Measurements from ENCODE around the gene MBOAT7. TPM values are rescaled to one million over a fixed set of nuclear protein-coding genes. Genes with fewer than 3 reads are reported as not detected.
"Not testable (repeated sequence)": the region's sequence is repeated elsewhere in the genome, so short reads cannot be mapped to it uniquely, and the experiment has no call there.

MBOAT7 gene
- total RNA-seq, 1 donor from 2014 or later, result 12.2 TPM

- Histone ChIP-seq H3K27me3 (ENCODE audit: low read depth) (peaks cover 29% of the 10 kb centered on the region), H3K4me3 (no peak overlapping the region), H3K36me3 (peaks cover 1% of the 10 kb centered on the region), H3K4me1 (no peaks in the 10 kb centered on the region), H3K27ac (replicated peaks) (peak overlapping the region; percentile 65), H3K9me3 (replicated peaks) (no peaks in the 10 kb centered on the region)
- intact Hi-C loops (cut with micrococcal nuclease), result loop anchor here (10.0 kb wide), 1 partner anchor 61 kb away; no protein-coding TSS in a partner anchor
- TF ChIP-seq, protein P1, sequence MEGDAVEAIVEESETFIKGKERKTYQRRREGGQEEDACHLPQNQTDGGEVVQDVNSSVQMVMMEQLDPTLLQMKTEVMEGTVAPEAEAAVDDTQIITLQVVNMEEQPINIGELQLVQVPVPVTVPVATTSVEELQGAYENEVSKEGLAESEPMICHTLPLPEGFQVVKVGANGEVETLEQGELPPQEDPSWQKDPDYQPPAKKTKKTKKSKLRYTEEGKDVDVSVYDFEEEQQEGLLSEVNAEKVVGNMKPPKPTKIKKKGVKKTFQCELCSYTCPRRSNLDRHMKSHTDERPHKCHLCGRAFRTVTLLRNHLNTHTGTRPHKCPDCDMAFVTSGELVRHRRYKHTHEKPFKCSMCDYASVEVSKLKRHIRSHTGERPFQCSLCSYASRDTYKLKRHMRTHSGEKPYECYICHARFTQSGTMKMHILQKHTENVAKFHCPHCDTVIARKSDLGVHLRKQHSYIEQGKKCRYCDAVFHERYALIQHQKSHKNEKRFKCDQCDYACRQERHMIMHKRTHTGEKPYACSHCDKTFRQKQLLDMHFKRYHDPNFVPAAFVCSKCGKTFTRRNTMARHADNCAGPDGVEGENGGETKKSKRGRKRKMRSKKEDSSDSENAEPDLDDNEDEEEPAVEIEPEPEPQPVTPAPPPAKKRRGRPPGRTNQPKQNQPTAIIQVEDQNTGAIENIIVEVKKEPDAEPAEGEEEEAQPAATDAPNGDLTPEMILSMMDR (IDR thresholded peaks at IDR 0.05; ENCODE audit: borderline replicate concordance), result no peak
- no peak for DNase-seq
Measured at GRCh38 chr19:54173951-54174834, 15.2 kb downstream of the MBOAT7 start.

GRCh38 chr19:54173359-54173699 is 16.1 kb downstream of the MBOAT7 start:
- TF ChIP-seq, protein P1 (IDR thresholded peaks at IDR 0.05; ENCODE audit: borderline replicate concordance), result no peak
- intact Hi-C loops (cut with micrococcal nuclease), result loop anchor here (10.0 kb wide), 1 partner anchor 61 kb away; no protein-coding TSS in a partner anchor
- Histone ChIP-seq H3K36me3 (no peaks in the 10 kb centered on the region), H3K27ac (replicated peaks) (peak overlapping the region; percentile 65), H3K27me3 (ENCODE audit: low read depth) (peaks cover 30% of the 10 kb centered on the region), H3K4me3 (peak overlapping the region; percentile 48), H3K4me1 (peaks cover 3% of the 10 kb centered on the region), H3K9me3 (replicated peaks) (no peaks in the 10 kb centered on the region)
- DNase-seq, result no peak

- intact Hi-C loops (cut with micrococcal nuclease), result loop anchor here (10.0 kb wide), 1 partner anchor 62 kb away; no protein-coding TSS in a partner anchor
- Histone ChIP-seq H3K27me3 (ENCODE audit: low read depth) (peaks cover 36% of the 10 kb centered on the region), H3K4me1 (peaks cover 6% of the 10 kb centered on the region), H3K27ac (replicated peaks) (peak within 1 kb of the TSS; percentile 65), H3K4me3 (peak within 1 kb of the TSS; percentile 48), H3K9me3 (replicated peaks) (no peaks in the 10 kb centered on the region), H3K36me3 (no peaks in the 10 kb centered on the region)
- no peak for DNase-seq
- TF ChIP-seq, protein P1 (IDR thresholded peaks at IDR 0.05; ENCODE audit: borderline replicate concordance), result no peak
Measured at GRCh38 chr19:54172471-54173358, 16.7 kb downstream of the MBOAT7 start, which contains the start of gene TMC4. Gene TMC4 (minus strand): TSS chr19:54173160. CDS start chr19:54173117, 43 bp downstream.

DNA sequence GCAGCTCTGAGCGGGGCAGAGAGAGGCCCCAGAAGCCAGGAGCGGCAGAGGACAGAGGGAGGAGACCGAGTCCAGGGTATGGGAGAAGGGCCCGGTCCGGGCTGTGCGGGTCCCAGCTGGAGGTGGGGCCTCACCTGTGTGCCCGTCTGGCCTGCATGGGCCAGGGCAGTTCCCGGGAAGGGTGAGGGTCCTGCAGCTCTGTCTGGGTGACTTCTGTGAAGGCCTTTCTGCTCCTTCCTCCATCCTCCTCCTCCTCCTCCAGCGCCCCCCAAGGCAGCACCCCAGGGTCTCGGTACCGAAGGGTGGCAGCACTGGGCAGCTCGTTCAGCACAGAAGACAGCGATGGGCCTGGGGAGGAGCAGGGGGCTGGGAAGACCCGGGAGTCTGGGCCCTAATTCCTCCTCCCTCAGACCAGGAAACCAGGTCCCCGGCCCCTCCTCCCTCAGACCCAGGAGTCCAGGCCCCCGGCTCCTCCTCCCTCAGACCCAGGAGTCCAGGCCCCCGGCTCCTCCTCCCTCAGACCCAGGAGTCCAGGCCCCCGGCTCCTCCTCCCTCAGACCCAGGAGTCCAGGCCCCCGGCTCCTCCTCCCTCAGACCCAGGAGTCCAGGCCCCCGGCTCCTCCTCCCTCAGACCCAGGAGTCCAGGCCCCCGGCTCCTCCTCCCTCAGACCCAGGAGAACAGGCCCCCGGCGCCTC is 17.5 kb downstream of the MBOAT7 start:
- peaks cover 45% of the 10 kb centered on the region for H3K27me3 ChIP-seq (ENCODE audit: low read depth)
- H3K4me3 ChIP-seq; DNase-seq; H3K4me1 ChIP-seq; H3K36me3 ChIP-seq; H3K9me3 ChIP-seq (replicated peaks): not testable (repeated sequence)
- peak overlapping the region; percentile 40 for H3K27ac ChIP-seq (replicated peaks)
- intact Hi-C loops (cut with micrococcal nuclease), result loop anchor here (10.0 kb wide), 1 partner anchor 63 kb away; no protein-coding TSS in a partner anchor

GRCh38 chr19:54169149-54169740 is 20.1 kb downstream of the MBOAT7 start:
- intact Hi-C loops (cut with micrococcal nuclease), result no loop called here
- H3K36me3 ChIP-seq, result no peaks in the 10 kb centered on the region
- no peak overlapping the region for H3K4me3 ChIP-seq
- TF ChIP-seq, protein P1 (IDR thresholded peaks at IDR 0.05; ENCODE audit: borderline replicate concordance), result no peak
- H3K27ac ChIP-seq (replicated peaks), result no peak overlapping the region
- no peak for DNase-seq
- H3K27me3 ChIP-seq (ENCODE audit: low read depth), result peaks cover 71% of the 10 kb centered on the region
- H3K9me3 ChIP-seq (replicated peaks), result no peaks in the 10 kb centered on the region
- peaks cover 6% of the 10 kb centered on the region for H3K4me1 ChIP-seq
